Activated CD8-positive, alpha-beta memory T cell treated with anti-CD3 and anti-CD28 coated beads, Interleukin-2, amount 50 U/mL, for 24 hours (primary cell): ENCODE results near the gene CASP12.
"Not testable (repeated sequence)": the region's sequence is repeated elsewhere in the genome, so short reads cannot be mapped to it uniquely, and the experiment has no call there.

Experiments
- DNase-seq: peaks from one replicate; pipeline ENCODE4 v3.0.0-alpha.2; 2020; ENCODE audit errors: extremely low read depth

Gene CASP12

DNA sequence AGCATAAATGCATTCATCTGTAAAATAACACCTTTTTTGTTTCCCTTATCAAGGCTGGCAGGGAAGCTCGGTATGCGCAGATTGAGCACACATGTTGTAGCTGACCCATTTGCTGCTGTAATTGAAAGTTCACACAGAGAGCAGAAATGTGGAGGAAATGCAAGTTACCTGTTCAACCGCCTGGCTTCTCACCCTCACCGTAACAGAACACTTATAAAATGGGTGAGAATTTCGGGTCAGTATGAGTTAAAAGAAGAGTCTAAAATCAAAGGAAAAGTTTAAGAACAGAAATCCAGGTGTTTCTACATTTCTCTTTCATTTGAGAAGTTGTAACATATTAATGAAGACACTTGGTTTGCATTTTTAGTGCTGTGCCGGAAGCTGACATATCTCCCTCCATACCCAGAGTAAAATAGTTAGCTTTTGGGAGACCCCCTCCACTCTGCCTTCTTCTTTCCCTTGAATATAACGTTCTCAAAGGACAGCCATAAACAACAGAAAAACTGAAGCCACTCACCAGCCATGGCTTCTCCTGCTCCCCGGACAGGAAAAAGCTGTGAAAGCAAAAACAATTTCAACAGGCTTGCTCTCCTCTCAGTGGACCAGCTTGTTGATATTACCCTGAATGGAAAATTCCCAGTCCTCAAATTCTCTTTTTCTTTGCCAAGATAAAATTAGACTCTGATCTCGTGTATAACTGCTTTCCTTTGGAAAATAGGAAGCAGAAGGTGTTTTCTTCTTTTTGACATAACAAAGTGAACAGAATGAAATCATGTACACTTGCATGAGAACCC is at the start of gene CASP12:
TSS of gene CASP12 (minus strand) at position 570 of the 794 bp plus-strand sequence.
- DNase-seq = no peak

DNA sequence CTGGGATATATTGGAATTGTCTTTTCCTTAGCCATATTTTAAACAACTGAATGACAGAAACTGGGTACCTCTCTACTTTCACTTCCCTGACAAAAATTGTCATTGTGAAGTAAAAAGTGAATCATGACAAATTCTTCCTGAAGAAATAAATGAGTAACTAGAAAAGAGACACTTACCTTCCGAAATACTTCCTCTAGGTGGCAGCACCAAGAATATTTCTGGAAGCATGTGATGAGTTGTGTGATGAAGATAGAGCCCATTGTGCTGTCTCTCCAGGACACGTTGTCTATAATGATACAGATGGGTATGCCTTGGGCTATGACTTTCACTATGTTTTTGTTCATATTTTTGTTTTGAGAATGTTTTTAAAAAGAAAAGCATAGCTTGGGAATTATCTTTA is 48.6 kb upstream of the CASP12 start:
- no peak for DNase-seq

DNA sequence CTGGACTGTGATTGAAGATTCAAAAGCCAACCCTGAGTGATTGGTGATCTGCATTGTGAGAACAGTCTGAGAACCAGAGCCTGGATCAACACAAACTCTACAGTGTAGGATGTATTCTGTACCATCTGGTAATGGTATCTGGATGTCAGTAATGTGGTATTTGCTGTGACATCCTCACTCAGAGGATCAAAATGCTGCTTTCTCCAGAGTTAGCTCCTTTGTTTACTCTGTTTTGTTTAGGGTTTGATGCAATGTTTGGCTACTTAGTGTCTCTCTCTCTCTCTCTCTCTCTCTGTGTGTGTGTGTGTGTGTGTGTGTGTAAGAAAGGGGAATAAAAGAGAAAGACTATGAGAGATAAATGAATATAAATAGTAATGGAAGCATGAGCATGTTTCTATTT is 45.8 kb upstream of the CASP12 start:
- no peak for DNase-seq

DNA sequence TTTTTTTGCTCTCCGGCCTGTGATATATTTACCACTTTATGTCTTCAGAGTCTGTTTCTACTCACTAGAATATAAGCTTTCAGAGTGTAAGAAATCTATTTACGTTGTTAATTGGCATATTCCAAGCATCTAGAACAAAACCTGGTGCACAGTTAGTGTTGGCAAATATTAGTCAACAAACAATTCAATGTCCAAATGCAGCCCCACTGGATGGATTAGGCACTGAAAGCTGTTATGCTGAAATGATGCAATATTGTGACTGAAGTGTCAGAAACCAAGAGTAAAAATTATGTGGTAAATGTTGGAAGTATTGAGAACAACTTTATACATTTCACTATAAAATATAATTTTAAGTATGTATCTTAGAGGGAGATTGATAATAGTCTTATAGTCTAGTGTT is 45.3 kb upstream of the CASP12 start:
- DNase-seq = no peak

DNA sequence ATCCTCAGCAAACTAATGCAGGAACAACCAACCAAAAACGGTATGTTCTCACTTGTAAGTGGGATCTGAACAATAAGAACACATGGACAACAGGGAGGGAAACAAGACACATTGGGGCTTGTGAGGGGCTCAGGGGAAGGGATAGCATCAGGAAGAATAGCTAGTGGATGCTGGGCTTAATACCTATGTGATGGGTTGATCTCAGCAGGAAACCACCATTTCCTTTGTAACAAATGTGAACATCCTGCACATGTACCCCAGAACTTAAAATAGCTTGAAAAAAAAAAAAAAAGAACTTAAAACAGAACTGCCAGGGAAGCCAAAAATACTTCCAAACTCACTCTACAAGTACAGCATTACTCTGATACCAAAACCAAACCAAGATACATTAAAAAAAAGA is 36.3 kb upstream of the CASP12 start:
- no peak for DNase-seq

DNA sequence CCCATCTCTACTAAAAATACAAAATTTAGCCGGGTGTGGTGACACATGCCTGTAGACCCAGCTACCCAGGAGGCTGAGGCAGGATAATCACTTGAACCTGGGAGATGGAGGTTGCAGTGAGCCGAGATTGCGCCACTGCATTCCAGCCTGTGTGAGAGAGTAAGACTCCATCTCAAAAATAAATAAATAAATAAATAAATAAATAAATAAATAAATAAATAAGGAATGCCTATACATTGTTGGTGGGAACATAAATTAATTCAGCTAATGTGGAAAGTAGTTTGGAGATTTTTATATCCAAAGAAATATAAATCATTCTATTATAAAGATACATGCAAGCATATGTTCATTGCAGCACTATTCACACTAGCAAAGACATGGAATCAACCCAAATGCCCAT is 35.8 kb upstream of the CASP12 start:
- DNase-seq = not testable (repeated sequence)

DNA sequence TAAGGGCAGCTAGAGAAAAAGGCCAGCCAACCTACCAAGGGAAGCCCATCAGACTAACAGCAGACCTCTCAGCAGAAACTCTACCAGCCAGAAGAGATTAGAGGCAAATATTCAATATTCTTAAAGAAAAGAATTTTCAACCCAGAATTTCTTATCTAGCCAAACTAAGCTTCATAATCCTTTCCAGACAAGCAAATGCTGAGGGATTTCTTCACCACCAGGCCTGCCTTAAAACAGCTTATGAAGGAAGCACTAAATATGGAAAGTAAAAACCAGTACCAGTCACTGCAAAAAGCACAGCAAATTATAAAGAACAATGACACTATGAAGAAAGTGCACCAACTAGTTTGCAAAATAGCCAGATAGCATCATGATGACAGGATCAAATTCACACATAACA is 30.6 kb upstream of the CASP12 start:
- no peak for DNase-seq

DNA sequence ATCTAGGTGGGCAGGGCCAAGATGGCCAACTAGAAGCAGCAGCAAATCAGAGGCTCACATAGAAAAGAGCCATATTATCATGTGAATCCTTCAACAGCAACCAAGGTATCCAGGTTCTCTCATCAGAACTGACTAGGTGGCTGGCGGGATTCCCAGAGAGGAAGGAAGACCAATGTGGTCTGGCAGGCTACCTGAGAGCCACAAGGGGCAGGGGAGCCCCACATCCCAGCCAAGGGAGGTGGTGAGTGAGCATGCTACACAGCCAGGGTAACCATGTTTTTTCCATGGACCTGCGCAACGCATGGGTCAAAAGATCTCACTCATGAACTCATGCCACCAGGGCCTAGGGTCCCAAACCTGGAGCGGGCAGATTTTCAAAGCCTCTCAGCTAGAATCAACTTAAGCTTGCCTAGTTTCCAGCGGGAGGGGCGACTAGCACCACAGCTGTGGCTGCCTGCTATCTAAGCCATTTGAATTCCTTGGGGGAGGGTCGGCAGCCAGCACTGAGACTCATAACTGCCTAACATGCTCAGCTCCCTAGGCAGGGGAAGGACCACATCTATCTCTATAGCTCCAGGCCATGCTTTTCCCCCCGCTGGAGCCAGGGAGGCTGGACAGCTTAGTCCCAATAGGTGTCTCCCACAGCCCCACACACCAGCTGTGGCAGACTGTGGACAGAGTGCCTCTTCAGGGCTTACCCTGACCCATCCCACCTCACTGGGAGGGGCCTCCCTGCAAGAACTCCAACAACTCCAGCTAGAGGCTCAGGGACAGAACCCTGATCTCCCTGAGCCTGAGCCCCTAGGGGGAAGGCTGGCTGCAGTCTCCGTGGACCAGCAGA is 28.7 kb upstream of the CASP12 start:
- DNase-seq = no peak

DNA sequence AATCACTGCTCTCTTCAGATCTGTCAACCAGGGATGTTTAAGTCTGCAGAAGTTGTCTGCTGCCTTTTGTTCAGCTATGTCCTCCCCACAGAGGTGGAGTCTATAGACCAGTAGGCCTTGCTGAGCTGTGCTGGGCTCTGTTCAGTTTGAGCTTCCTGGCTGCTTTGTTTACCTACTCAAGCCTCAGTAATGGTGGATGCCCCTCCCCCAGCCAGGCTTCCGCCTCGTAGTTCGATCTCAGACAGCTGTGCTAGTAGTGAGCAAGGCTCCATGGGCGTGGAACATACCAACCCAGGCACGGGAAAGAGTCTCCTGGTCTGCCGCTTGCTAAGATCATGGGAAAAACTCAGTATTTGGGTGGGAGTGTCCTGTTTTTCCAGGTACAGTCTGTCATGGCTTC is 27.6 kb upstream of the CASP12 start:
- DNase-seq = no peak

DNA sequence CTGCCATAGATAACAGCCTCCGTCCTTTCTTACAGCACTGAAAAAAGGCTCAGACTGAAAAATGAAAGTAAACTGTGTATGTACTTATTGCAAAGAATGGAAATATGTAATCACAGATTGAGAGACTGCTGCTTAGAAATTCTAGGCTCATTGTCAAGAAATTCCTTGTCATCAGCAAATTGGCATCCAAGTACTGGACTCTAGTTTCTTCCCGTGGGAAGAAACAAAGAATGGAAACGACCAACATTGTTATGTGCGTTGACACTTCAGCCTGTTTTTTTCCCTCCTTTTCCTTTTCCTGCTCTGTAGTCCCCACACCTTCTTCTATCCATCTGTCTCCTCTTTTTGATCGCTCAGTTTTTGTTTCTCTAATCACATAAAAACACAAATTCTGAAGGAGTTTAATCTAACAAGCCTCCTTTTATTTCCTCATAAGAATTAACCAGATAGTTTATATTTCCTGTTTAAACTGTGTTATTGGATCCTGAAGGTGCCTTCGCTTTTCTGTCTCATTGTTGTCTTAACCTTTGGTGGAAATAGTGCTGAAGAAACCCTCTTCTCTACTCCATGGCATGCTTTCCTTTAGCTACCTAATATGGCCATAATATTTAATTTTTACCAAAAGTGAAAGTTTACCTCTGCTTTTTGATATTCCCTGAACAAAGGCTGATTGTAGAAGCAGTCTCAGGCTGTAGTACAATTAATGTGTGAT is 20.0 kb upstream of the CASP12 start:
- no peak for DNase-seq

DNA sequence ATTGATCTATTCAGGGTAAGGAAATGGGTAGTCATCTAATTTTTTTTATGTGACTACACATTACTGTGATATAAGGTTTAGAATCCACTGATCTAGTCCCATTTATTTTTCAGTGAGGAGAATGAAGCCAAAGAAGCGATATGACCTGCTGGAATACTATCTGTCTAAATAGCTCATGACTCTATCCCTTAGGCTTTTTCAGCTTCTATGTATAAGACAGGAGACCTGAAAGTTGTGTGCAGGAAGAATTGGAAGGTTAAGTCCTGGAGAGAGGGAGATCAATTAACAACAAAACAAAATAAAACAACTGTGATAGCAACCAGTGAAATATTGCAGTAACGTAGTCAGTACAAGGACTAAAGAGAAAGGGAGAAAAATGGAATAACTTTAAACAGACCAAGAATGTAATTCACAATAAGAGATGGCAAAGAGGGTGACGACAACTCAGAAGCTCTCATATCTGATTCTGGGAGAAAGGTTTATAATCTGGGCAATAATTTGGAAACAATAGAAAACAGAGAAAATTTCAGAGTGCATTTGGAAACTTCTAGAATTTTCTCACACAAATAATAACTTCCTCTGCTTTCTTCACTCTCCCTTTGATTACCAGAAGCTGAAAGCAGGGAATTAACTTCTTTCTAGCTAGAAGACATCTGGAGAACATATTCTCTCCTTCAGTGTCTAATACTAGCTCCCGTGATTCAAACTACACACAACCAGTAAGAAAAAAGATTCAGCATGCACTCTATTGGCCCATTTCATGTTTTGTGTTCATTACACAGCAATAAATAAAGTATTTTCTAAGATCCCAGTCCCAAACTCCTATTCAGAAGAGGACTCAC is 19.2 kb upstream of the CASP12 start:
- DNase-seq = no peak

DNA sequence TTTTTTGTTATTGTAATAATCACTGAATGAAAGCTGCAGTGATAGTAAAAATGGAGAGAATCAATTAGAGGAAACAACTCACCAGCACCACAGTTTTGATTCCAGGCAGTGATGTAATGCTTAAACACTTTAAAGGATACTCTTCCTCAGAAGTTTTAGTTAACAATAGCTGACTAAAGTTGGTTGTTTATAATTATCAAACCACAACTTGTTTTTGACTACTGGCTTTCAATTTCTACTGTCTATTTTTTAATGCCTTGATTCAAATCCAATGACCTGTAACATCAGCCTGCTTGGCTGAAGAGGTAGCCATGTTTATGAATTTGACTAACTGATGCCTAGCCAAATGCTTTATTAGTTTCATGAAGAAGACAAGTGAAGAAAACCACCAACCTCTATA is 18.2 kb upstream of the CASP12 start:
- DNase-seq = no peak

DNA sequence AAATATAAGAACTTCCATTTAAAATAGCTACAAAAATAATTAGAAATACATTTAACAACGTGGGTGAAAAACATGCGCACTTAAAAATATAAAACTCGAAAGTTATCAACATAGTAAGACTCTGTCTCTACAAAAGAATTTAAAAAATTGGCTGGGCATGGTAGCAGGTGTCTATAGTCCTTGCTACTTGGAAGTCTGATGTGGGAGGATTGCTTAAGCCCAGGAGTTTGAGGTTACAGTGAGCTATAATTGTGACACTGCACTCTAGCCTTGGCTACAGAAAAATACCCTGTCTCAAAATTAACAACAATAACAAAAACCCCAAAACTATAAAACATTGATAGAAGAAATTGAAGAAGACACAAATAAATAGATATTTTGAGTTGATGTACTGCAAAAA is 13.8 kb upstream of the CASP12 start:
- no peak for DNase-seq

DNA sequence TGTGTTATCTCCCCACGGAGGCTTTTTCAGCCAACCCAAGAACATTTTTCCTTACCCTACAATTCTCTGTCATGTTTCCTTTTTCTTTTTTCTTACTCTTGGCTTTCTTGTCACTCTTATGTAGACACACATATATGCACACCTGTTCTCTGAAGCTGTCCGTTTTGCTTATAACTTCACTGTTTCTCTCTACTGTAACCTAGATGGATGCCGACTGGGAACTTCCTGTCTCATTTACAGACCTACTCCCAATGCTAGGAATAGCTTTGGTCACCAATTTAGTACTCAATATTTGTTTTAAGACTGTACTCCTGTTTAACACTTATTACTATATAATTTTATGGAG is 9.9 kb upstream of the CASP12 start:
- no peak for DNase-seq

DNA sequence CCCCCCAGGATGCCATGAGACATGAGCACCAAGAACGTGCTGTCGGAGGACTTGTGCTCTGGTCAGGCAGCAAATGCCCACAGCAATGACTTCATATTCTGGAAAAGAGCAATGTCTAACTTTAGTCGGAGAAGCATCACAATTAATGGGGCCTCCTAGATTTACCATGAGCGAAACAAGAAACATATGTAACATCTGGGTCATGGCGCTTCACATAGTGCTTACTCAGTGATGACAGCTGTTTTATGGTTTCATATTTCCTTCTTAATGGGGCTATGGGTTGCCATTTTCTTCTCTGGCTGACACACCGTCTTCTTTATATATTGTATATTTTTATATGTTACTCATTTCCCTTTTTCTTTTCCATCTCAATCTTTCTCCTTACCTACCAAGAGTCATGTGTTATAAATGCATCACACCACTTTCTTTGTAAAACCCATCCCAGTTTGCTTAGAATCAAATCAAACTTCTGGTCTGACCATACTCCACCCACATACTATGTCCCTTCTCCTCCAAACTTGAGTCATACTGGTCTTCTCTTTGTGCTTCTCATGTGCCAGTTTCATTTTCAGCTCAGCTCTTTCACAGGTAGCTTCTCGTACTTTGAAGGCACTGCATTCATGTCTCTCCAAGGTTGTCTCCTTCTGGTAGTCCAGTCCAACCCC is 9.4 kb upstream of the CASP12 start:
- DNase-seq = no peak

DNA sequence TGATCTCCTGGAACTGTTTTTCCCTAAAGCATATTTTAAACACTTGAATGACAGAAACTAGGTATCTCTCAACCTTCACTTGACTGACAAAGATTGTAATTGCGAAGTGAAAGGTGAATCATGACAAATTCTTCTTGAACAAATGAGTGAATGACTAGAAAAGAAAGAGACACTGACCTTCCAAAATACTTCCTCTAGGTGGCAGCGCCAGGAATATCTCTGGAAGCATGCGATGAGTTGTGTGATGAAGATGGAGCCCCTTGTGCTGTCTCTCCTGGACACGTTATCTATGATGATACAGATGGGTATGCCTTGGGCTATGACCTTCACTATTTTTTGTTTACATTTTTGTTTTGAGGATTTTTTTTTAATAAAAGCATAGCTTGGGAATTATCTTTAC is 7.0 kb upstream of the CASP12 start:
- no peak for DNase-seq

DNA sequence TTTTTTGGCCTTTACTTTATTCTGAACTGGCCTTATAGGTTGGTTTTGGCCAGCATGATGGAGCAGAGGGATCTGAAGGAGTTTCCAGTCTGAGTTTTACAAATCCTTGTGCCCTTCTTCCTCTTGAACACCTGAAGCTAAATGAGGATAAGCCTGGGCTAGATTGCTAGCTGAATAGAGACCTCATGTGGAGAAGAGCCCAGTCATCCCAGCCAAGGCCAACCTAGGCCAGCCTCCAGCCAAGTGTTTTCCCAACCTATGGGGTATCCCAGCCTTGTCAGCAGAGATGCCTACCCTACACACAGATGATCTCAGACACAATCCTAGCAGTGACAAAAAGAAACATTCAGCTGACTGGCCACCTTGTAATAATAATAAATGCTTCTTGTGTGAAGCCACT is 966 bp upstream of the CASP12 start:
- no peak for DNase-seq

DNA sequence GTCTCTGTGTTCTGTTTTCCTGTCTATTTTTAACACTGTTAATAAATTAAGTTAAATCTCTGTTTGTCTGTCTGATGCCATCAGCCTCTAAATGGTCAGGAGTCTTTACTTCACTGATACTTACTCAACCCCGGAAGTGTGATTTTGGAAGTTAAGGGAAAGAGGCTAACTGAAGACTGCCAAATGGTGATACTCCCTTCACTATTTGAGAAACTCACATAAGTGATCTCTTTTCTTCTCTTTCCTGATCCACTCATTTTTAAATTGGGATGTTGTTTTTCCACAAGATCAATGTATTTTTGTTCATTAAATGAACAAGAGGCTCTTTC is 389 bp upstream of the CASP12 start:
- no peak for DNase-seq

DNA sequence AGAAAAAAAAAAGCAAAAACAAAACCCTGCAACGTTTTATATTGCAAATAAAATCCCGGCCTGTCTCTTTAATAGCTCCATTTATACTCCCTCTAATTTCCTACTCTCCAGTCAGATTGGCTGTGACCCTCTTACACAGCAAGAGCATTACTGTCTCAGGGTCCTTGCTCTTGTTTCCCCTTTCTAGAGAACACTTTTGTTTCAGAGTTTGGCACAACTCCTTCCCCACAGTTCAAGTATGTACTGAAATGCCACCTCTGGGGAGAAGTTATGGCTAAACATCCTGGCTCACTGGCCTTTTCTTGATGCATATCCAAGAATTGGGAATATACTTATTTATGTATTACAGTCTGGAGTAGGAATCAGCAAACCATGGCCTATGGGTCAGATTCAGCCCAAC is 2.6 kb downstream of the CASP12 start:
- DNase-seq = no peak

DNA sequence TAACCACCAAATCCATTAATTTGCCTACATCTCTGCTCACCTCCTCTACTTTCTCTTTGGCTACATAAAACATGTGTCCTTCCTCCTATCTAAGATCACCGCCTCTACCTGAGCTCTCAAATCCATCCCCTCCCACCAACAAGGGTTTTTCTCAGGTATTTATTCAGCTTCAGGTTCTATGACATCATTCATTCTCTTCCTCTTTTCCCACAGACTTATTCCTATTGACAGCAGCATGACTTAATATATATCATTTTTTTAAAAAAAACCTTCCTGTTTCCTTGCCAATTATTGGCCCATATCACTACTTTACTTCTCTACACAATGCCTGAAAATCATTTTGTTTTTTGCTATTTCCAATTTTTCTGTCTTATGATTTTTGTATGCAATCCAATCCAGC is 4.4 kb downstream of the CASP12 start:
- no peak for DNase-seq

DNA sequence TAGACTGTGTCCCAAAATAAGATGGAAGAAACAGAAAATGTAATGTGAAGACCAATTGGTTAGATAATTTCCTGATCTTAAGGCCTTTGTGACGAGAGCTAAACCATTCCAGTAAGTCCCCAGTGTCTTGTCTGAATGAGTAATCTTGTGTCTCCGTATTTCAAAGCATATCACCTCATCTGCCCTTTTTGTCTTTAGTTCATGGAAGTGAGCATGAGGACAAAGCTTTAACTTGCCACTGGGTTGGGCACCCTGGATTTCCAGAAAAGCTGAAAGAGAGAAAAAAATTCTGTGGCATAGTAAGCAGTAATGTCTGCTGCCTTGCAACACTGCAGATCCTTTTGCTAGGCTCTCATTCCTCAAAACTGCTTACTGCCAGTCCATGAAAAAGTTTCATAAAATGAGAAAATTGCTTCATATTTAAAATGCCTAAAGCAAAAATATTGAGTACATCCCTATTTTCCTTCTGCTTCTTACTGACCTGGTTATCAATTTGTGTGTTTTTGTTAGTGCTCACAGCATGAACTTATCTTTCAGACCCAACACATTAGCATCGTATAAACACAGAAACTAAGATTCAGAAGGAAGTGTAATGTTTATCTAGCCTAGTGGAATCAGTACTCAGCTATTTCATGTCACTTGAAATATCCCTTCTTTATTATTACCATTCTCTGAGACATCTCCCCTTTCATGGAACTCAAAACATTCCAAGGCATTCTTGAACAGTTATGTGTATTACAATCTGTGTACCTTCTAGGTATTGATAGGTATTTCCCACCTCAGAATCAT is 5.3 kb downstream of the CASP12 start:
- no peak for DNase-seq
